HepG2 (cell line): Measurements from ENCODE around the gene MEX3A. TPM values are rescaled to one million over a fixed set of nuclear protein-coding genes. Genes with fewer than 3 reads are reported as not detected.

Experiments used
- ARHGAP35 ChIP-seq: sonication (generic); formaldehyde crosslinking; IDR thresholded peaks from 2 replicates; pipeline ENCODE4 v1.9.0; 2022; ENCODE audit warnings: mild to moderate bottlenecking, inconsistent platforms, moderate library complexity, missing genetic modification reagents, borderline replicate concordance
- ARNT ChIP-seq: fragments of 450-650 bp; IDR thresholded peaks from 2 replicates; pipeline ENCODE4 v1.6.1; 2017
- DPF2 ChIP-seq: sonication (generic); formaldehyde crosslinking; IDR thresholded peaks from 2 replicates; pipeline ENCODE4 v1.4.0; 2020; ENCODE audit warnings: mild to moderate bottlenecking, low read depth, missing genetic modification reagents, borderline replicate concordance
- EEA1 ChIP-seq: sonication (generic); formaldehyde crosslinking; IDR thresholded peaks from 2 replicates; pipeline ENCODE4 v1.5.1; 2020; ENCODE audit warnings: mild to moderate bottlenecking, missing genetic modification reagents, borderline replicate concordance
- MED13 ChIP-seq: sonication (generic); formaldehyde crosslinking; IDR thresholded peaks from 2 replicates; pipeline ENCODE4 v1.5.0; 2020; ENCODE audit warnings: missing genetic modification reagents
- MIER3 ChIP-seq: IDR thresholded peaks from 2 replicates; pipeline ENCODE4 v1.6.1; 2016; ENCODE audit warnings: missing compliant biosample characterization, borderline replicate concordance
- NR2F1 ChIP-seq, 2 experiments: fragments of 450-650 bp in 1 of 2; formaldehyde crosslinking in 1 of 2; IDR thresholded peaks; 2 replicates each; pipeline versions ENCODE4 v1.5.0 to v1.6.1; 2016 to 2020; ENCODE audit warnings: mild to moderate bottlenecking in 1 of 2, missing compliant biosample characterization in 1 of 2, missing genetic modification reagents in 1 of 2, moderate library complexity in 1 of 2
- NRL ChIP-seq: sonication (generic); formaldehyde crosslinking; IDR thresholded peaks from 2 replicates; pipeline ENCODE4 v1.5.0; 2020; ENCODE audit warnings: missing genetic modification reagents, mild to moderate bottlenecking, moderate library complexity, borderline replicate concordance
- PCBP1 ChIP-seq: fragments of 200-400 bp; formaldehyde crosslinking; IDR thresholded peaks from 2 replicates; pipeline ENCODE4 v1.6.1; 2017; ENCODE audit warnings: mild to moderate bottlenecking, low read depth, low read length, borderline replicate concordance
- SP1 ChIP-seq, 2 experiments: fragments of 450-650 bp in 1 of 2; sonication (generic) in 1 of 2; formaldehyde crosslinking in 1 of 2; IDR thresholded peaks; 2 replicates each; pipeline versions ENCODE4 v1.4.0 to v1.6.1; 2016 to 2020; ENCODE audit warnings: missing genetic modification reagents in 1 of 2
- ZBTB7A ChIP-seq: sonication (generic); formaldehyde crosslinking; IDR thresholded peaks from 2 replicates; pipeline ENCODE4 v1.8.0; 2022; ENCODE audit warnings: mild to moderate bottlenecking, missing genetic modification reagents
- ZFP36L2 ChIP-seq: sonication (generic); formaldehyde crosslinking; IDR thresholded peaks from 2 replicates; pipeline ENCODE4 v1.4.0; 2020; ENCODE audit warnings: missing genetic modification reagents
- ZNF264 ChIP-seq: sonication (generic); formaldehyde crosslinking; IDR thresholded peaks from 2 replicates; pipeline ENCODE4 v1.4.0; 2020; ENCODE audit warnings: missing genetic modification reagents
- ZNF569 ChIP-seq: sonication (generic); formaldehyde crosslinking; IDR thresholded peaks from 2 replicates; pipeline ENCODE4 v1.5.0; 2020; ENCODE audit warnings: mild to moderate bottlenecking, missing genetic modification reagents, moderate library complexity, borderline replicate concordance
- ZNF589 ChIP-seq: sonication (generic); formaldehyde crosslinking; conservative IDR thresholded peaks from 2 replicates; pipeline ENCODE4 v1.8.0; 2022; ENCODE audit warnings: mild to moderate bottlenecking, moderate library complexity, missing genetic modification reagents
- ZNF761 ChIP-seq: sonication (generic); formaldehyde crosslinking; conservative IDR thresholded peaks from 2 replicates; pipeline ENCODE4 v1.4.0; 2020; ENCODE audit warnings: mild to moderate bottlenecking, missing genetic modification reagents
- ZNF766 ChIP-seq: sonication (generic); formaldehyde crosslinking; IDR thresholded peaks from 2 replicates; pipeline ENCODE4 v1.5.0; 2020; ENCODE audit warnings: missing genetic modification reagents, borderline replicate concordance
- polyA plus RNA-seq, 8 experiments: library from polyadenylated mRNA; depleted of rRNA in 3 of 8; stranded (reverse) in 7 of 8; unstranded in 1 of 8; fragments of >200 nt; fragmentation: Illumina TruSeq in 4 of 8; extraction: Trizol in 4 of 8; gene quantifications; 2 replicates each; pipeline versions ENCODE4 v1.2.1 to v1.2.3, GENCODE V29; 2011 to 2016; ENCODE audit warnings: low read depth in 4 of 8, missing spikeins in 1 of 8, mixed read lengths in 1 of 8; ENCODE audit not compliant: insufficient read depth in 1 of 8
- total RNA-seq, 5 experiments: library from RNA; depleted of rRNA; stranded (reverse); fragments of >200 nt; fragmentation: Illumina TruSeq; extraction: Trizol; gene quantifications; 2 replicates each; pipeline ENCODE4 v1.2.3, GENCODE V29; 2016; ENCODE audit warnings: low read depth in 1 of 5
- TF ChIP-seq, protein P1 (sequence below): sonication (generic); formaldehyde crosslinking; conservative IDR thresholded peaks from 2 replicates; pipeline ENCODE4 v1.4.0; 2020; ENCODE audit warnings: missing genetic modification reagents
- TF ChIP-seq, protein P2 (sequence below): sonication (generic); formaldehyde crosslinking; IDR thresholded peaks from 2 replicates; pipeline ENCODE4 v1.8.0; 2022; ENCODE audit warnings: mild to moderate bottlenecking, missing genetic modification reagents, moderate library complexity
- TF ChIP-seq, protein P3 (sequence below): conservative IDR thresholded peaks from 2 replicates; pipeline ENCODE4 v1.6.1; 2018; ENCODE audit warnings: missing genetic modification reagents
- TF ChIP-seq, protein P4 (sequence below): sonication (generic); formaldehyde crosslinking; IDR thresholded peaks from 2 replicates; pipeline ENCODE4 v1.8.1; 2022; ENCODE audit warnings: low read depth, mild to moderate bottlenecking, missing genetic modification reagents
- TF ChIP-seq, protein P5 (sequence below): IDR thresholded peaks from 2 replicates; pipeline ENCODE4 v1.6.1; 2016

The MEX3A gene
- total and polyA plus RNA-seq, 2 of the 13 experiments (the other 11 are each of a cell fraction or from before 2014, with no cell fraction given) = 7.6 to 9.1 TPM

DNA sequence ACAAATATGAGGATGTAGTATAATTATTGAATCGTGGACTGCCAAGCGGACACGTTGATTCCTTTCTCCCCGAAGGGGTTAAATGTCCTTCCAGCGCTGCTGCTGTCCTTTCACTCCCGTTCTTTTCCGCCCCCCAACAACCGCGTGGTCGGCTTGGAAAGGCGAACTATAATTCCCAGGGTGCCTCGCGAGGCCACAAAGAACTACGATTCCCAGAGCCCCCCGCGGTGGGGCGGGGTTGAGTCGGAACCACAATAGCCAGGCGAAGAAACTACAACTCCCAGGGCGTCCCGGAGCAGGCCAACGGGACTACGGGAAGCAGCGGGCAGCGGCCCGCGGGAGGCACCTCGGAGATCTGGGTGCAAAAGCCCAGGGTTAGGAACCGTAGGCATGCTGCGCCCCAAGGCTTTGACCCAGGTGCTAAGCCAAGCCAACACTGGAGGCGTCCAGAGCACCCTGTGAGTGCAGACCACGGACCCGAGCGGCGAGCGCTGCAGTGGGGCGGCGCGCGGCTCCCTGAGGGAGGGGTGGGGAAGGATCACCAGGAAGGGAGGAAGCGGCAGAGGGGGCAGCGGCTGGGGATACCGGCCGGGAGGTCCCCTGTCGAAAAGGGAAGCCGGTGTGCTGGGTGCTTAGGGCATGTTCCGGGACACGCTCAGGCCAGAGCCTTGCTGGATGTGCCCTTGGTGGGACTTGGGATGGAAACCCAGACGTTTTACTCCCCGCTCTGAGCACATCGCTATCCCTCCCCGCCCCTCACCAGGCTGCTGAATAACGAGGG is 27.6 kb downstream of the MEX3A start, which contains the start of gene LAMTOR2 (continued):
- TF ChIP-seq MIER3 (CRISPR knock-in tag) = 0 out of 2 replicates have a peak, but pooled peaks have one; percentile 60
- no peak for TF ChIP-seq ZFP36L2 (CRISPR knock-in tag)
- no peak for TF ChIP-seq ZNF569 (CRISPR knock-in tag)
- TF ChIP-seq MED13 = no peak
- TF ChIP-seq, protein P1, sequence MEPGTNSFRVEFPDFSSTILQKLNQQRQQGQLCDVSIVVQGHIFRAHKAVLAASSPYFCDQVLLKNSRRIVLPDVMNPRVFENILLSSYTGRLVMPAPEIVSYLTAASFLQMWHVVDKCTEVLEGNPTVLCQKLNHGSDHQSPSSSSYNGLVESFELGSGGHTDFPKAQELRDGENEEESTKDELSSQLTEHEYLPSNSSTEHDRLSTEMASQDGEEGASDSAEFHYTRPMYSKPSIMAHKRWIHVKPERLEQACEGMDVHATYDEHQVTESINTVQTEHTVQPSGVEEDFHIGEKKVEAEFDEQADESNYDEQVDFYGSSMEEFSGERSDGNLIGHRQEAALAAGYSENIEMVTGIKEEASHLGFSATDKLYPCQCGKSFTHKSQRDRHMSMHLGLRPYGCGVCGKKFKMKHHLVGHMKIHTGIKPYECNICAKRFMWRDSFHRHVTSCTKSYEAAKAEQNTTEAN = no peak; the same call in 1 of the 2 replicates
- no peak; the same call in 1 of the 2 replicates for TF ChIP-seq ZNF264
- TF ChIP-seq, protein P2, sequence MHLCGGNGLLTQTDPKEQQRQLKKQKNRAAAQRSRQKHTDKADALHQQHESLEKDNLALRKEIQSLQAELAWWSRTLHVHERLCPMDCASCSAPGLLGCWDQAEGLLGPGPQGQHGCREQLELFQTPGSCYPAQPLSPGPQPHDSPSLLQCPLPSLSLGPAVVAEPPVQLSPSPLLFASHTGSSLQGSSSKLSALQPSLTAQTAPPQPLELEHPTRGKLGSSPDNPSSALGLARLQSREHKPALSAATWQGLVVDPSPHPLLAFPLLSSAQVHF (CRISPR knock-in tag) = no peak
- TF ChIP-seq, protein P3, sequence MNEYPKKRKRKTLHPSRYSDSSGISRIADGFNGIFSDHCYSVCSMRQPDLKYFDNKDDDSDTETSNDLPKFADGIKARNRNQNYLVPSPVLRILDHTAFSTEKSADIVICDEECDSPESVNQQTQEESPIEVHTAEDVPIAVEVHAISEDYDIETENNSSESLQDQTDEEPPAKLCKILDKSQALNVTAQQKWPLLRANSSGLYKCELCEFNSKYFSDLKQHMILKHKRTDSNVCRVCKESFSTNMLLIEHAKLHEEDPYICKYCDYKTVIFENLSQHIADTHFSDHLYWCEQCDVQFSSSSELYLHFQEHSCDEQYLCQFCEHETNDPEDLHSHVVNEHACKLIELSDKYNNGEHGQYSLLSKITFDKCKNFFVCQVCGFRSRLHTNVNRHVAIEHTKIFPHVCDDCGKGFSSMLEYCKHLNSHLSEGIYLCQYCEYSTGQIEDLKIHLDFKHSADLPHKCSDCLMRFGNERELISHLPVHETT (CRISPR knock-in tag) = peak; percentile 52; the same call in 1 of the 2 replicates
- TF ChIP-seq, protein P4, sequence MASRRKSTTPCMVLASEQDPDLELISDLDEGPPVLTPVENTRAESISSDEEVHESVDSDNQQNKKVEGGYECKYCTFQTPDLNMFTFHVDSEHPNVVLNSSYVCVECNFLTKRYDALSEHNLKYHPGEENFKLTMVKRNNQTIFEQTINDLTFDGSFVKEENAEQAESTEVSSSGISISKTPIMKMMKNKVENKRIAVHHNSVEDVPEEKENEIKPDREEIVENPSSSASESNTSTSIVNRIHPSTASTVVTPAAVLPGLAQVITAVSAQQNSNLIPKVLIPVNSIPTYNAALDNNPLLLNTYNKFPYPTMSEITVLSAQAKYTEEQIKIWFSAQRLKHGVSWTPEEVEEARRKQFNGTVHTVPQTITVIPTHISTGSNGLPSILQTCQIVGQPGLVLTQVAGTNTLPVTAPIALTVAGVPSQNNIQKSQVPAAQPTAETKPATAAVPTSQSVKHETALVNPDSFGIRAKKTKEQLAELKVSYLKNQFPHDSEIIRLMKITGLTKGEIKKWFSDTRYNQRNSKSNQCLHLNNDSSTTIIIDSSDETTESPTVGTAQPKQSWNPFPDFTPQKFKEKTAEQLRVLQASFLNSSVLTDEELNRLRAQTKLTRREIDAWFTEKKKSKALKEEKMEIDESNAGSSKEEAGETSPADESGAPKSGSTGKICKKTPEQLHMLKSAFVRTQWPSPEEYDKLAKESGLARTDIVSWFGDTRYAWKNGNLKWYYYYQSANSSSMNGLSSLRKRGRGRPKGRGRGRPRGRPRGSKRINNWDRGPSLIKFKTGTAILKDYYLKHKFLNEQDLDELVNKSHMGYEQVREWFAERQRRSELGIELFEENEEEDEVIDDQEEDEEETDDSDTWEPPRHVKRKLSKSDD (CRISPR knock-in tag) = no peak
- no peak; the same call in 1 of the 2 replicates for TF ChIP-seq ZNF589 (CRISPR knock-in tag)
- TF ChIP-seq ZBTB7A (CRISPR knock-in tag) = no peak
- TF ChIP-seq SP1 (IDR thresholded peaks at IDR 0.05) = no peak
- peak; percentile 89 for TF ChIP-seq SP1 (CRISPR knock-in tag; IDR thresholded peaks at IDR 0.05)
- TF ChIP-seq ZNF766 (CRISPR knock-in tag) = no peak; the same call in 1 of the 2 replicates
- peak; percentile 96 for TF ChIP-seq NRL (CRISPR knock-in tag)
- TF ChIP-seq, protein P5, sequence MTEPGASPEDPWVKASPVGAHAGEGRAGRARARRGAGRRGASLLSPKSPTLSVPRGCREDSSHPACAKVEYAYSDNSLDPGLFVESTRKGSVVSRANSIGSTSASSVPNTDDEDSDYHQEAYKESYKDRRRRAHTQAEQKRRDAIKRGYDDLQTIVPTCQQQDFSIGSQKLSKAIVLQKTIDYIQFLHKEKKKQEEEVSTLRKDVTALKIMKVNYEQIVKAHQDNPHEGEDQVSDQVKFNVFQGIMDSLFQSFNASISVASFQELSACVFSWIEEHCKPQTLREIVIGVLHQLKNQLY (CRISPR knock-in tag) = peak; percentile 0; the same call in 1 of the 2 replicates
- 0 out of 2 replicates have a peak, but pooled peaks have one; percentile 52 for TF ChIP-seq ZNF761 (CRISPR knock-in tag)
- peak; percentile 67; the same call in 1 of the 2 replicates for TF ChIP-seq PCBP1
- TF ChIP-seq ARNT = no peak
- TF ChIP-seq ARHGAP35 (CRISPR knock-in tag) = peak; percentile 62; the same call in 1 of the 2 replicates
- TF ChIP-seq EEA1 (CRISPR knock-in tag) = no peak
- no peak for TF ChIP-seq NR2F1 (CRISPR knock-in tag; IDR thresholded peaks at IDR 0.05)
- TF ChIP-seq DPF2 (CRISPR knock-in tag) = no peak
